Breast epithelium (tissue), 3 donors: Measurements from ENCODE around the gene COL5A1.

Experiments used
- POLR2A ChIP-seq: fragments of 450-650 bp; IDR thresholded peaks from one replicate; pipeline ENCODE4 v1.6.1; 2016; ENCODE audit warnings: antibody characterized with exemption, mild to moderate bottlenecking, moderate library complexity
- POLR2AphosphoS5 ChIP-seq, 3 donors: sonication (generic); formaldehyde crosslinking; IDR thresholded peaks; one replicate each; pipeline ENCODE4 v1.6.1; 2017; ENCODE audit warnings: antibody characterized with exemption in 3 of 3
- TF ChIP-seq, protein P1 (sequence below), 3 donors: fragments of 450-650 bp; IDR thresholded peaks; one replicate each; pipeline ENCODE4 v1.5.1; 2016 to 2017; ENCODE audit warnings: antibody characterized with exemption in 3 of 3, mild to moderate bottlenecking in 3 of 3, moderate library complexity in 3 of 3

DNA sequence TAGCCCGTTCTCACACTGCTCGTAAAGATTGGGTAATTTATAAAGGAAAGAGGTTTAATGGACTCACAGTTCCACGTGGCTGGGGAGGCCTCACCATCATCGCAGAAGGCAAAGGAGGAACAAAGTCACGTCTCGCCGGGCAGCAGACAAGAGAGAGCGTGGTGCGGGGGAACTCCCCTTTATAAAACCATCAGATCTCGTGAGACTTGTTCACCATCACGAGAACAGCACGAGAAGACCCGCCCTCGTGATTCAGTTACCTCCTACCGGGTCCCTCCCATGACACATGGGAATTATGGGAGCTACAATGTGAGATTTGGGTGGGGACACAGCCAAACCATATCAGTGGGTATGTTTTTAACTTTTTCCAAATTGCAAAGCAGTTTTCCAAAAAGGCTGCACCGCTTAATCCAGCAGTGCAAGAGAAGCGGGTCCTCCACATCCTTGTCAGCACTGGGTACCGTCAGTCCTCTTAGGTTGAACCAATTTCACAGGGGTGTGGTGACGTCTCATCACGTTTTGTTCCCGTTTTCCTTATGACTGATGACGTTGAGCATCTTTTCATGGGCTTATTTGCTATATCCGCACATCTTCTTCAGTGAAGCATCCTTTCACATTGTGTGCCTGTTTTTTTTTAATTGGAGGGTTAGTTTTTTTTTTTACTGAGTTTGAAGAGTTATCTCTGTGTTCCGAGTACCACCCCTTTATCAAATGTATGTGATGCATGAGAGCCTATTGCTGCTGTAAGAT is 231.1 kb downstream of the COL5A1 start:
- no peak for TF ChIP-seq POLR2A
- TF ChIP-seq, protein P1, sequence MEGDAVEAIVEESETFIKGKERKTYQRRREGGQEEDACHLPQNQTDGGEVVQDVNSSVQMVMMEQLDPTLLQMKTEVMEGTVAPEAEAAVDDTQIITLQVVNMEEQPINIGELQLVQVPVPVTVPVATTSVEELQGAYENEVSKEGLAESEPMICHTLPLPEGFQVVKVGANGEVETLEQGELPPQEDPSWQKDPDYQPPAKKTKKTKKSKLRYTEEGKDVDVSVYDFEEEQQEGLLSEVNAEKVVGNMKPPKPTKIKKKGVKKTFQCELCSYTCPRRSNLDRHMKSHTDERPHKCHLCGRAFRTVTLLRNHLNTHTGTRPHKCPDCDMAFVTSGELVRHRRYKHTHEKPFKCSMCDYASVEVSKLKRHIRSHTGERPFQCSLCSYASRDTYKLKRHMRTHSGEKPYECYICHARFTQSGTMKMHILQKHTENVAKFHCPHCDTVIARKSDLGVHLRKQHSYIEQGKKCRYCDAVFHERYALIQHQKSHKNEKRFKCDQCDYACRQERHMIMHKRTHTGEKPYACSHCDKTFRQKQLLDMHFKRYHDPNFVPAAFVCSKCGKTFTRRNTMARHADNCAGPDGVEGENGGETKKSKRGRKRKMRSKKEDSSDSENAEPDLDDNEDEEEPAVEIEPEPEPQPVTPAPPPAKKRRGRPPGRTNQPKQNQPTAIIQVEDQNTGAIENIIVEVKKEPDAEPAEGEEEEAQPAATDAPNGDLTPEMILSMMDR (IDR thresholded peaks at IDR 0.05): no peak
- no peak for TF ChIP-seq POLR2AphosphoS5 (IDR thresholded peaks at IDR 0.05)
